NCI-H526 treated with DMSO at 0.1 percent for 48 hours (cell line): ENCODE data around the gene ATP5F1C.
"Not testable (repeated sequence)": the region's sequence is repeated elsewhere in the genome, so short reads cannot be mapped to it uniquely, and the experiment has no call there.

Experiments used
- DNase-seq: peaks from one replicate; lab custom pipeline; 2025; lab: John Stamatoyannopoulos, UW

ATP5F1C gene

GRCh38 chr10:7794251-7795026 is 6.5 kb downstream of the ATP5F1C start:
- DNase-seq: no peak

- no peak for DNase-seq
Measured at GRCh38 chr10:7795605-7796004, 7.6 kb downstream of the ATP5F1C start.

GRCh38 chr10:7797582-7797981 is 9.6 kb downstream of the ATP5F1C start:
- no peak for DNase-seq

- DNase-seq: no peak
Measured at GRCh38 chr10:7802606-7803005, 14.6 kb downstream of the ATP5F1C start.

GRCh38 chr10:7804216-7804615 is 16.2 kb downstream of the ATP5F1C start:
- DNase-seq: no peak

- no peak for DNase-seq
Measured at GRCh38 chr10:7804741-7805140, 16.8 kb downstream of the ATP5F1C start.

GRCh38 chr10:7808686-7809267 is 20.8 kb downstream of the ATP5F1C start:
- no peak for DNase-seq

- DNase-seq: no peak
Measured at GRCh38 chr10:7810443-7810842, 22.5 kb downstream of the ATP5F1C start.

- no peak for DNase-seq
Measured at GRCh38 chr10:7811000-7811399, 23.0 kb downstream of the ATP5F1C start.

- DNase-seq: not testable (repeated sequence)
Measured at GRCh38 chr10:7811743-7812142, 23.8 kb downstream of the ATP5F1C start.

GRCh38 chr10:7813481-7813880 is 25.5 kb downstream of the ATP5F1C start:
- DNase-seq: no peak

GRCh38 chr10:7817576-7817975 is 29.6 kb downstream of the ATP5F1C start:
- no peak for DNase-seq

GRCh38 chr10:7817984-7818294 is 30.0 kb downstream of the ATP5F1C start:
- DNase-seq: no peak

GRCh38 chr10:7818295-7819120 is 30.5 kb downstream of the ATP5F1C start, which contains the start of gene TAF3:
Gene TAF3, plus strand, starts transcription at chr10:7818505. Its CDS starts 205 bp downstream, at chr10:7818710.
- DNase-seq: peak; percentile 66

GRCh38 chr10:7819121-7819460 is 31.1 kb downstream of the ATP5F1C start:
- DNase-seq: no peak

GRCh38 chr10:7824251-7824650 is 36.3 kb downstream of the ATP5F1C start:
- DNase-seq: no peak

- DNase-seq: no peak
Measured at GRCh38 chr10:7826971-7827370, 39.0 kb downstream of the ATP5F1C start.

- DNase-seq: no peak
Measured at GRCh38 chr10:7829289-7829834, 41.4 kb downstream of the ATP5F1C start.

- no peak for DNase-seq
Measured at GRCh38 chr10:7832060-7832459, 44.1 kb downstream of the ATP5F1C start.

GRCh38 chr10:7833210-7833609 is 45.2 kb downstream of the ATP5F1C start:
- no peak for DNase-seq

- DNase-seq: no peak
Measured at GRCh38 chr10:7834262-7834661, 46.3 kb downstream of the ATP5F1C start.

- no peak for DNase-seq
Measured at GRCh38 chr10:7836571-7836970, 48.6 kb downstream of the ATP5F1C start.

- DNase-seq: no peak
Measured at GRCh38 chr10:7846591-7846990, 58.6 kb downstream of the ATP5F1C start.
